GM23248 (cell line): ENCODE measurements around the gene HIC1.

Source experiments
- EZH2 ChIP-seq: fragments of 200-600 bp; sonication (generic); IDR thresholded peaks from 2 replicates; pipeline ENCODE4 v1.6.1; 2018; ENCODE audit warnings: antibody characterized with exemption, mild to moderate bottlenecking; ENCODE audit not compliant: insufficient read depth, poor library complexity, severe bottlenecking
- EZH2phosphoT487 ChIP-seq: fragments of 200-600 bp; sonication (generic); IDR thresholded peaks from 2 replicates; pipeline ENCODE4 v1.6.1; 2018; ENCODE audit warnings: antibody characterized with exemption, moderate library complexity, mild to moderate bottlenecking, low read depth; ENCODE audit not compliant: insufficient read depth

- no peak for TF ChIP-seq EZH2
- no peak for TF ChIP-seq EZH2phosphoT487
Measured at GRCh38 chr17:2075336-2076086, 20.6 kb downstream of the HIC1 start.
